SJSA1 (cell line): ENCODE results near the gene SRM. TPM values are rescaled to one million over a fixed set of nuclear protein-coding genes. Genes with fewer than 3 reads are reported as not detected.
"Not testable (repeated sequence)": the region's sequence is repeated elsewhere in the genome, so short reads cannot be mapped to it uniquely, and the experiment has no call there.

ENCODE experiments used
- DNase-seq, 2 experiments: peaks; one replicate each; pipeline ENCODE4 v3.0.0-alpha.2; 2015 to 2020; ENCODE audit warnings: low spot score in 2 of 2, low read depth in 1 of 2
- H3K27ac ChIP-seq: fragments of 250-450 bp; sonication (Bioruptor Pico); 2 replicates; pipeline ENCODE4 v1.5.1; 2020; ENCODE audit warnings: mild to moderate bottlenecking, moderate library complexity
- H3K27me3 ChIP-seq: fragments of 250-450 bp; sonication (Bioruptor Pico); replicated peaks from 2 replicates; pipeline ENCODE4 v1.5.1; 2020; ENCODE audit warnings: mild to moderate bottlenecking, moderate library complexity
- H3K36me3 ChIP-seq: fragments of 250-450 bp; sonication (Bioruptor Pico); 2 replicates; pipeline ENCODE4 v1.5.1; 2020; ENCODE audit warnings: mild to moderate bottlenecking
- H3K4me1 ChIP-seq: fragments of 250-450 bp; sonication (Bioruptor Pico); replicated peaks from 2 replicates; pipeline ENCODE4 v1.6.1; 2021; ENCODE audit warnings: mild to moderate bottlenecking
- H3K4me3 ChIP-seq: fragments of 250-450 bp; sonication (Bioruptor Pico); 2 replicates; pipeline ENCODE4 v1.5.1; 2020; ENCODE audit warnings: mild to moderate bottlenecking
- H3K9me3 ChIP-seq: fragments of 250-450 bp; sonication (Bioruptor Pico); replicated peaks from 2 replicates; pipeline ENCODE4 v1.5.1; 2020; ENCODE audit warnings: mild to moderate bottlenecking
- total RNA-seq: library from RNA; depleted of rRNA; stranded (reverse); fragments of >200 nt; shearing (Covaris generic); gene quantifications from 2 replicates; pipeline ENCODE4 v1.2.3, GENCODE V29; 2014

Gene SRM
- total RNA-seq, 1 experiment from 2014 or later: 33.0 TPM

- no peak overlapping the region for H3K27ac ChIP-seq
Measured at GRCh38 chr1:11028018-11028417, 31.8 kb downstream of the SRM start.

GRCh38 chr1:11027316-11027715, 32.5 kb downstream of the SRM start:
- no peaks in the 10 kb centered on the region for H3K9me3 ChIP-seq
- no peak overlapping the region for H3K27ac ChIP-seq
- no peak overlapping the region for H3K4me3 ChIP-seq
- H3K27me3 ChIP-seq: no peaks in the 10 kb centered on the region
- no peaks in the 10 kb centered on the region for H3K4me1 ChIP-seq
- H3K36me3 ChIP-seq: peaks cover 70% of the 10 kb centered on the region
- DNase-seq: no peak

More at GRCh38 chr1:11028018-11028417, 31.8 kb downstream of the SRM start:
- H3K4me1 ChIP-seq: no peaks in the 10 kb centered on the region
- H3K27me3 ChIP-seq: no peaks in the 10 kb centered on the region
- no peak for DNase-seq
- H3K36me3 ChIP-seq: peaks cover 63% of the 10 kb centered on the region
- H3K9me3 ChIP-seq: no peaks in the 10 kb centered on the region
- no peak overlapping the region for H3K4me3 ChIP-seq

- no peak overlapping the region for H3K4me3 ChIP-seq
- peaks cover 74% of the 10 kb centered on the region for H3K36me3 ChIP-seq
- no peaks in the 10 kb centered on the region for H3K27me3 ChIP-seq
- H3K9me3 ChIP-seq: no peaks in the 10 kb centered on the region
- DNase-seq: no peak
- no peaks in the 10 kb centered on the region for H3K4me1 ChIP-seq
- H3K27ac ChIP-seq: no peak overlapping the region
Measured at GRCh38 chr1:11026903-11027302, 32.9 kb downstream of the SRM start.

GRCh38 chr1:11026052-11026451, 33.8 kb downstream of the SRM start:
- H3K4me3 ChIP-seq: no peak overlapping the region
- no peaks in the 10 kb centered on the region for H3K27me3 ChIP-seq
- no peaks in the 10 kb centered on the region for H3K9me3 ChIP-seq
- no peak overlapping the region for H3K27ac ChIP-seq
- no peaks in the 10 kb centered on the region for H3K4me1 ChIP-seq
- H3K36me3 ChIP-seq: peaks cover 83% of the 10 kb centered on the region
- no peak for DNase-seq

GRCh38 chr1:11025618-11026017, 34.2 kb downstream of the SRM start:
- no peak overlapping the region for H3K4me3 ChIP-seq
- DNase-seq: no peak
- no peak overlapping the region for H3K27ac ChIP-seq
- H3K36me3 ChIP-seq: peaks cover 87% of the 10 kb centered on the region
- no peaks in the 10 kb centered on the region for H3K9me3 ChIP-seq
- no peaks in the 10 kb centered on the region for H3K4me1 ChIP-seq
- H3K27me3 ChIP-seq: no peaks in the 10 kb centered on the region

- no peak for DNase-seq
- H3K27me3 ChIP-seq: no peaks in the 10 kb centered on the region
- H3K9me3 ChIP-seq: no peaks in the 10 kb centered on the region
- H3K36me3 ChIP-seq: peaks cover 88% of the 10 kb centered on the region
- no peak overlapping the region for H3K4me3 ChIP-seq
- no peaks in the 10 kb centered on the region for H3K4me1 ChIP-seq
- H3K27ac ChIP-seq: no peak overlapping the region
Measured at GRCh38 chr1:11024874-11025203, 35.0 kb downstream of the SRM start.

GRCh38 chr1:11024154-11024873, 35.5 kb downstream of the SRM start:
- no peaks in the 10 kb centered on the region for H3K9me3 ChIP-seq
- H3K36me3 ChIP-seq: peaks cover 91% of the 10 kb centered on the region
- no peaks in the 10 kb centered on the region for H3K27me3 ChIP-seq
- H3K4me1 ChIP-seq: no peaks in the 10 kb centered on the region
- H3K27ac ChIP-seq: no peak overlapping the region
- H3K4me3 ChIP-seq: no peak overlapping the region
- no peak for DNase-seq

- Histone ChIP-seq H3K4me1 (no peaks in the 10 kb centered on the region), H3K9me3 (no peaks in the 10 kb centered on the region), H3K27ac (no peak overlapping the region), H3K27me3 (no peaks in the 10 kb centered on the region), H3K4me3 (no peak overlapping the region), H3K36me3 (peaks cover 100% of the 10 kb centered on the region)
- DNase-seq: no peak
Measured at GRCh38 chr1:11023201-11023600, 36.6 kb downstream of the SRM start.

- no peak overlapping the region for H3K4me3 ChIP-seq
- no peak for DNase-seq
- peaks cover 100% of the 10 kb centered on the region for H3K36me3 ChIP-seq
- no peaks in the 10 kb centered on the region for H3K4me1 ChIP-seq
- no peaks in the 10 kb centered on the region for H3K9me3 ChIP-seq
- H3K27me3 ChIP-seq: no peaks in the 10 kb centered on the region
- no peak overlapping the region for H3K27ac ChIP-seq
Measured at GRCh38 chr1:11019971-11020370, 39.8 kb downstream of the SRM start.

GRCh38 chr1:11019358-11019757, 40.5 kb downstream of the SRM start:
- peaks cover 100% of the 10 kb centered on the region for H3K36me3 ChIP-seq
- not testable (repeated sequence) for DNase-seq, H3K27me3 ChIP-seq, H3K9me3 ChIP-seq, H3K27ac ChIP-seq, H3K4me3 ChIP-seq, H3K4me1 ChIP-seq

GRCh38 chr1:11013160-11013531, 46.7 kb downstream of the SRM start:
- peaks cover 59% of the 10 kb centered on the region for H3K36me3 ChIP-seq
- peak overlapping the region; percentile 100 for H3K27ac ChIP-seq
- DNase-seq: no peak
- H3K27me3 ChIP-seq: no peaks in the 10 kb centered on the region
- H3K4me1 ChIP-seq: peaks cover 11% of the 10 kb centered on the region
- H3K9me3 ChIP-seq: no peaks in the 10 kb centered on the region
- H3K4me3 ChIP-seq: peak overlapping the region; percentile 99

GRCh38 chr1:11012260-11013159, 47.3 kb downstream of the SRM start, which contains the start of gene TARDBP:
TSS of gene TARDBP (plus strand) at chr1:11012654. CDS start at chr1:11013728, 1,074 bp downstream.
- Histone ChIP-seq H3K36me3 (peaks cover 53% of the 10 kb centered on the region), H3K27ac (peak within 1 kb of the TSS; percentile 100), H3K4me3 (peak within 1 kb of the TSS; percentile 99), H3K27me3 (no peaks in the 10 kb centered on the region), H3K4me1 (peaks cover 11% of the 10 kb centered on the region), H3K9me3 (no peaks in the 10 kb centered on the region)
- peak; percentile 90 to 99 for DNase-seq
